DND-41 (cell line): ENCODE measurements around the gene XXYLT1.

Source experiments
- EZH2 ChIP-seq: IDR thresholded peaks from 3 replicates; pipeline ENCODE4 v1.6.1; 2012; ENCODE audit warnings: borderline replicate concordance, low read depth, mild to moderate bottlenecking, moderate library complexity, low read length, inconsistent platforms; ENCODE audit not compliant: severe bottlenecking
- TF ChIP-seq, protein P1 (sequence below): IDR thresholded peaks from 2 replicates; pipeline ENCODE4 v1.5.1; 2012; ENCODE audit warnings: borderline replicate concordance, low read length, moderate library complexity, mild to moderate bottlenecking; ENCODE audit not compliant: poor library complexity, severe bottlenecking; ENCODE audit errors: extremely low read depth

DNA sequence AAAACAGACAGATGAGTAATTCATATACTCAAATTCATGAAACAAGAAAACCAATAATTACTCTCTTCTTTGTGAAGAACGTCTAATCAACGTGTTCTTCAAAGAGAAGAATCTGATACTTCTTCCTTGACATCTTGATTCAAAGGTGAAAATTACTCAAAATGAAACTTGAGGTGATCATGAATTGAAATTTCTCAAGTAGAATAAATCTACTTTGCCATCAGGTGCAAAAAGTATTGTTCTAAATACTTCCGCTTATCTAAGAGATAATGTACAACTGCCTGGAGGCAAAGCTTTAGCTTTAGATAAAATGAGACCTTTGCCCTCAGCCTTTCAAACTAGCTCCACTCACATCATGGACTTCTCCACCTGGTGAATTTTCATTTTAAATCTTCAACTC lies 13.9 kb upstream of the XXYLT1 start:
- no peak for TF ChIP-seq EZH2
- TF ChIP-seq, protein P1, sequence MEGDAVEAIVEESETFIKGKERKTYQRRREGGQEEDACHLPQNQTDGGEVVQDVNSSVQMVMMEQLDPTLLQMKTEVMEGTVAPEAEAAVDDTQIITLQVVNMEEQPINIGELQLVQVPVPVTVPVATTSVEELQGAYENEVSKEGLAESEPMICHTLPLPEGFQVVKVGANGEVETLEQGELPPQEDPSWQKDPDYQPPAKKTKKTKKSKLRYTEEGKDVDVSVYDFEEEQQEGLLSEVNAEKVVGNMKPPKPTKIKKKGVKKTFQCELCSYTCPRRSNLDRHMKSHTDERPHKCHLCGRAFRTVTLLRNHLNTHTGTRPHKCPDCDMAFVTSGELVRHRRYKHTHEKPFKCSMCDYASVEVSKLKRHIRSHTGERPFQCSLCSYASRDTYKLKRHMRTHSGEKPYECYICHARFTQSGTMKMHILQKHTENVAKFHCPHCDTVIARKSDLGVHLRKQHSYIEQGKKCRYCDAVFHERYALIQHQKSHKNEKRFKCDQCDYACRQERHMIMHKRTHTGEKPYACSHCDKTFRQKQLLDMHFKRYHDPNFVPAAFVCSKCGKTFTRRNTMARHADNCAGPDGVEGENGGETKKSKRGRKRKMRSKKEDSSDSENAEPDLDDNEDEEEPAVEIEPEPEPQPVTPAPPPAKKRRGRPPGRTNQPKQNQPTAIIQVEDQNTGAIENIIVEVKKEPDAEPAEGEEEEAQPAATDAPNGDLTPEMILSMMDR, result no peak
